Calu3 (cell line): ENCODE results near the gene ARHGEF16. TPM values are rescaled to one million over a fixed set of nuclear protein-coding genes. Genes with fewer than 3 reads are reported as not detected.

Source experiments
- BruUV-seq: library from RNA; stranded (reverse); fragments of 400-500 nt; replicated peaks from 2 replicates; lab custom pipeline; 2021; lab: Mats Ljungman, UMichigan
- CTCF ChIA-PET: fragments of 300-600 bp; sonication (Branson Sonifier 250); formaldehyde crosslinking; loops from one replicate; lab custom pipeline; 2022; ENCODE audit warnings: antibody characterized with exemption; lab: Charles Lee
- DNase-seq: peaks from one replicate; pipeline ENCODE4 v3.0.0; 2022
- H3K27ac Mint-ChIP-seq: one replicate; pipeline ENCODE4 v1.8.0; 2022; ENCODE audit warnings: mixed read lengths; ENCODE audit not compliant: unreplicated experiment
- H3K27me3 Mint-ChIP-seq: one replicate; pipeline ENCODE4 v1.8.0; 2022; ENCODE audit warnings: mixed read lengths; ENCODE audit not compliant: unreplicated experiment
- H3K36me3 Mint-ChIP-seq: one replicate; pipeline ENCODE4 v1.8.0; 2022; ENCODE audit warnings: mild to moderate bottlenecking, moderate library complexity, mixed read lengths; ENCODE audit not compliant: insufficient read depth, unreplicated experiment
- H3K4me1 Mint-ChIP-seq: one replicate; pipeline ENCODE4 v1.8.0; 2022; ENCODE audit warnings: mild to moderate bottlenecking, low read depth, mixed read lengths; ENCODE audit not compliant: unreplicated experiment
- H3K4me3 Mint-ChIP-seq: one replicate; pipeline ENCODE4 v1.8.0; 2022; ENCODE audit warnings: mild to moderate bottlenecking, low read depth, moderate library complexity, mixed read lengths; ENCODE audit not compliant: unreplicated experiment
- H3K9me3 Mint-ChIP-seq: one replicate; pipeline ENCODE4 v1.8.0; 2022; ENCODE audit warnings: low read depth, mixed read lengths; ENCODE audit not compliant: unreplicated experiment
- intact Hi-C: fragments of 100-400 bp; cut with micrococcal nuclease; formaldehyde crosslinking; loops from one replicate; pipeline ENCODE4 v1.10.0; 2022; ENCODE audit not compliant: unreplicated experiment
- total RNA-seq: library from RNA; stranded (reverse); gene quantifications from 2 replicates; pipeline ENCODE4 v1.2.3, GENCODE V29; 2022
- TF ChIP-seq, protein P1 (sequence below): fragments of 200-600 bp; IDR thresholded peaks from one replicate; pipeline ENCODE4 v1.8.0; 2022; ENCODE audit warnings: antibody characterized with exemption; ENCODE audit not compliant: unreplicated experiment

Gene ARHGEF16
- total RNA-seq, 1 experiment from 2014 or later, result 24.2 TPM

DNA sequence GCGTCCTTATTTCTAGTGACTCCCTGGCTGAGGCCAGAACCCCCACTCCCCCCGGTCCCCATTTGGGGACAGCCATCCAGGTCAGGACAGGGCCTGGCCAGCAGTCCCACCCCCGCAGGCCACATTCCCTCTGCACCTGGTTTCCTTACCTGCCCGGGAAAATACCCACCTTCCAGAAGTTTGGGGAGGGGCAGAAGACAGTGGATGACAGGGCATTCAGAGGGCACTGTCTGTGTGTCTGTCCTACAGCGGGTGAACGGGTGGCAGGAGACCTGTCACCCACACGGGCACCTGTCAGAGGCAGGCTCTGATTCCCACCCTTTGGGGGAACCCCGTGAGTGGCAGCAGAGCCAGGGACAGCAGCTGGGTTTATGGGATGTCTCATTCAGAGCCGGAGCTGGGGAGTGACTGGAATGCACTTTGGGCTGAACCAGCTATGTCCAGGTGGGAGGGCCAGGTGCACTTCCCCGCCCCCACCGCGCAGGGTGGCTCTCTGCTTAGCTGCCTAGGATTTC lies 2.0 kb downstream of the ARHGEF16 start:
- CTCF ChIA-PET, result no interaction called here
- intact Hi-C loops, result no loop called here
- DNase-seq, result no peak
- TF ChIP-seq, protein P1, sequence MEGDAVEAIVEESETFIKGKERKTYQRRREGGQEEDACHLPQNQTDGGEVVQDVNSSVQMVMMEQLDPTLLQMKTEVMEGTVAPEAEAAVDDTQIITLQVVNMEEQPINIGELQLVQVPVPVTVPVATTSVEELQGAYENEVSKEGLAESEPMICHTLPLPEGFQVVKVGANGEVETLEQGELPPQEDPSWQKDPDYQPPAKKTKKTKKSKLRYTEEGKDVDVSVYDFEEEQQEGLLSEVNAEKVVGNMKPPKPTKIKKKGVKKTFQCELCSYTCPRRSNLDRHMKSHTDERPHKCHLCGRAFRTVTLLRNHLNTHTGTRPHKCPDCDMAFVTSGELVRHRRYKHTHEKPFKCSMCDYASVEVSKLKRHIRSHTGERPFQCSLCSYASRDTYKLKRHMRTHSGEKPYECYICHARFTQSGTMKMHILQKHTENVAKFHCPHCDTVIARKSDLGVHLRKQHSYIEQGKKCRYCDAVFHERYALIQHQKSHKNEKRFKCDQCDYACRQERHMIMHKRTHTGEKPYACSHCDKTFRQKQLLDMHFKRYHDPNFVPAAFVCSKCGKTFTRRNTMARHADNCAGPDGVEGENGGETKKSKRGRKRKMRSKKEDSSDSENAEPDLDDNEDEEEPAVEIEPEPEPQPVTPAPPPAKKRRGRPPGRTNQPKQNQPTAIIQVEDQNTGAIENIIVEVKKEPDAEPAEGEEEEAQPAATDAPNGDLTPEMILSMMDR, result no peak
- H3K4me1 Mint-ChIP-seq, result peaks cover 39% of the 10 kb centered on the region
- H3K27me3 Mint-ChIP-seq, result no peaks in the 10 kb centered on the region
- no TSS peak for BruUV-seq
- H3K9me3 Mint-ChIP-seq, result no peaks in the 10 kb centered on the region
- H3K36me3 Mint-ChIP-seq, result peaks cover 39% of the 10 kb centered on the region
- H3K27ac Mint-ChIP-seq, result no peak overlapping the region
- no peak overlapping the region for H3K4me3 Mint-ChIP-seq

DNA sequence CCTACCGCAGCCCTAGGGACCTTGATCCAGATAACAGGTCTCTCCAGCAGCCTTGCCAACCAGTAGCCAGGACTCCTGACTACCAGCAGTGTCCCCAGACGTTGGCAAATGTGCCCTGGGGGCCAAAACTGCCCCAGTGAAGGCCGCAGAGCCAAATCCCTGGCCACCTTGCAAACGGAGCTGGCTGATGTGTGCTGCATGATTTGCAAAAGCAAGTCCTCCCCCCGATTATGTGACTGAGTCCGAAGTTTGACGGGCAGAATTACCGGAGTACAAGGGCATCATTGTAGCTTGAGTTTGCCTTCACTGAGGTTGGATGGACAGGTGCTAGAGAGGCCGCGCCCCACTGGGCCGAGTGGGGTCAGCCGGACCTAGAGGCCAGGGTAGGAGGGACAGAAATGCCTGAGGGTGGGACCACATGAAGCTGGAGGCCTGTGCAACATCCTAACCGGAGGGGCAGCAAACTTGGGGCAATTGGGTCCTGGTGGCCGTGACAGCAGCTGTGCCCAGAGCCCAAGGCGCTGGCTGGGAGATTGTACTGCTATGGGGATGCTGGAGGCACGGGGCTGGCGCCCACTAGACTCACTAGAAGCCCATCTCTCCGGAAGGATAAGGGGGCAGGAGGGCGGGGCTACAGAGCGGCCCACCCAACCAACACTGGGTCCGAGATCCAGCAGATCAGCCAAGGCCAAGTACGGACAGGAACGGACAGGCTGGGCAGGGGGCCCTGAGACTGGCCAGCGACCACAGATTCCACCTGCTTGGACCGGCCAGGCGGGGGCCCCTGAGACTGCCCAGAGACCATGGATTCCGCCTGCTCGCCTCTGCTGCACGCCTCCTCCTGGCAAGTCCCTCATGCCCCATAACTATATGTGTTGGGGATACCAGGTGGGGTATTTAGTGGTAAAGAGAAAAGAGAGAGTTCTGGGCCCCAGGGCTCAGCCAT lies 2.8 kb downstream of the ARHGEF16 start:
- CTCF ChIA-PET, result no interaction called here
- no peaks in the 10 kb centered on the region for H3K27me3 Mint-ChIP-seq
- H3K27ac Mint-ChIP-seq, result no peak overlapping the region
- H3K4me1 Mint-ChIP-seq, result peaks cover 39% of the 10 kb centered on the region
- DNase-seq, result no peak
- BruUV-seq, result no TSS peak
- peaks cover 39% of the 10 kb centered on the region for H3K36me3 Mint-ChIP-seq
- intact Hi-C loops, result no loop called here
- H3K4me3 Mint-ChIP-seq, result peak overlapping the region; percentile 22
- no peaks in the 10 kb centered on the region for H3K9me3 Mint-ChIP-seq
- TF ChIP-seq, protein P1, result no peak

DNA sequence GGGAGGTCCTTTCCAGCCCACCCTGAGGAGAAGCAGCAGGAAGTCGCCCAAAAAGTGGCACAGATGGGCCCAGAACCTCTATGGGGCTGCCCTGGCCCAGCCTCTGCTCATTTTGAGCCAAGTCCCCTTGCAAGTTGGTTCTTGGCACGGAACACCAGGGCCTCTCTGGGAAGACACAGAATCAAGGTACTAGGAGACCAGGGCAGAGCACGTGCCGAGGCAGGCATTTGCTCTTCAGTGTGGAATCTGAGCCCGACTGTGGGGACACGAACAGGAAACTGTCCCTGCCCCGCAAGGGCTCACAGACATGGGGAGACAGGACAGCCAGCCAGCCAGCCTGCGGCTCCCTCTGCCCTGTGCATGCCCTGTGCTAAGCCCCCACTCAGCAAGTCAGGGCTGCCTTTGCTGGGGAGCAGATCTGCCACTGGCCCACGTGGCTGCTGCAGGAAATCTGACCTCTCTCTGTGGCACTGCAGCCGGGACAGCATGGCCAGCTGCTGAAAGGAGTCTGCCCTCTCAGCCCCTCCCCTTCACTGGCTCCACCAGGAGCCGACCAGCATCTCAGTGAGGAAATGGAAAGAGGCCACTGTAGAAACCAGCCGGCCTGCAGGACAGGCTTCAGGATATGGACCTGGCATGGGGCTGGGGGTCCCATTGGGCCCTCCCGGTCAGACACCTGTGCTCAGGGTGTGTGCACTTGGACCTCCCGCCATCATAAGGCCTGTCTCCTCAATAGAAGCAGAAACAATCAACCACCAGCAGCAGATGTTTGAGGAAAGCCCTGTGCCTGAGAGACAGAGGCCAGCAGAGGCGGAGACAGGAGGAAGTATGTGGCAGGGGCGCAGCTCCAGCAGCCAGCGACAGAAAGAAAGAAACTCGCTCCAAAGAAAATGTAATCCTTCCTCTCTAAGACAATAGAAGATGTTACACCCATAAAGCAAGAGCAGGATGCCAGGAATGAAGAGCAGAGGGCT lies 3.7 kb downstream of the ARHGEF16 start:
- peak overlapping the region; percentile 59 for H3K4me3 Mint-ChIP-seq
- TF ChIP-seq, protein P1, result no peak
- CTCF ChIA-PET, result no interaction called here
- peaks cover 39% of the 10 kb centered on the region for H3K4me1 Mint-ChIP-seq
- peak overlapping the region; percentile 78 for H3K27ac Mint-ChIP-seq
- H3K36me3 Mint-ChIP-seq, result peaks cover 37% of the 10 kb centered on the region
- BruUV-seq, result no TSS peak
- no peaks in the 10 kb centered on the region for H3K27me3 Mint-ChIP-seq
- H3K9me3 Mint-ChIP-seq, result no peaks in the 10 kb centered on the region
- intact Hi-C loops, result no loop called here
- peak; percentile 19 for DNase-seq
